ENCODE measurements around the gene CHN2.
"Not testable (repeated sequence)": the region's sequence is repeated elsewhere in the genome, so short reads cannot be mapped to it uniquely, and the experiment has no call there.

- TF ChIP-seq POLR2A (IDR thresholded peaks at IDR 0.05; ENCODE audit: borderline replicate concordance, extremely low read depth, insufficient read depth, insufficient read length); MAX (IDR thresholded peaks at IDR 0.05); EZH2phosphoT487 (IDR thresholded peaks at IDR 0.05; ENCODE audit: borderline replicate concordance); ZNF274 (IDR thresholded peaks at IDR 0.05; ENCODE audit: low read depth, low read length); EZH2 (IDR thresholded peaks at IDR 0.05); RAD21 (IDR thresholded peaks at IDR 0.05; ENCODE audit: low read depth); YY1 (IDR thresholded peaks at IDR 0.05; ENCODE audit: extremely low read depth, insufficient replicate concordance, low read depth, low read length): not testable (repeated sequence)
- TF ChIP-seq, protein P1, sequence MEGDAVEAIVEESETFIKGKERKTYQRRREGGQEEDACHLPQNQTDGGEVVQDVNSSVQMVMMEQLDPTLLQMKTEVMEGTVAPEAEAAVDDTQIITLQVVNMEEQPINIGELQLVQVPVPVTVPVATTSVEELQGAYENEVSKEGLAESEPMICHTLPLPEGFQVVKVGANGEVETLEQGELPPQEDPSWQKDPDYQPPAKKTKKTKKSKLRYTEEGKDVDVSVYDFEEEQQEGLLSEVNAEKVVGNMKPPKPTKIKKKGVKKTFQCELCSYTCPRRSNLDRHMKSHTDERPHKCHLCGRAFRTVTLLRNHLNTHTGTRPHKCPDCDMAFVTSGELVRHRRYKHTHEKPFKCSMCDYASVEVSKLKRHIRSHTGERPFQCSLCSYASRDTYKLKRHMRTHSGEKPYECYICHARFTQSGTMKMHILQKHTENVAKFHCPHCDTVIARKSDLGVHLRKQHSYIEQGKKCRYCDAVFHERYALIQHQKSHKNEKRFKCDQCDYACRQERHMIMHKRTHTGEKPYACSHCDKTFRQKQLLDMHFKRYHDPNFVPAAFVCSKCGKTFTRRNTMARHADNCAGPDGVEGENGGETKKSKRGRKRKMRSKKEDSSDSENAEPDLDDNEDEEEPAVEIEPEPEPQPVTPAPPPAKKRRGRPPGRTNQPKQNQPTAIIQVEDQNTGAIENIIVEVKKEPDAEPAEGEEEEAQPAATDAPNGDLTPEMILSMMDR (IDR thresholded peaks at IDR 0.05 in 2 of 3, conservative IDR thresholded peaks at IDR 0.05 in 1 of 3; ENCODE audit: borderline replicate concordance in 1 of 3, insufficient read depth in 1 of 3, low read depth in 2 of 3, low read length in 2 of 3): not testable (repeated sequence)
Measured at GRCh38 chr7:29528526-29528925, 334.0 kb downstream of the CHN2 start.

Measured in HCT116 (cell line).